GM19463 (cell line): ENCODE measurements around the gene ADCK2.
"Not testable (repeated sequence)": the region's sequence is repeated elsewhere in the genome, so short reads cannot be mapped to it uniquely, and the experiment has no call there.

Experiments used
- ATAC-seq: cut with Tn5 transposase; IDR thresholded peaks from one replicate; pipeline ENCODE4 v1.9.1; 2021; ENCODE audit warnings: mild to moderate bottlenecking, moderate library complexity; ENCODE audit not compliant: unreplicated experiment

Gene ADCK2

GRCh38 chr7:140645166-140645900 lies 27.4 kb upstream of the ADCK2 start:
- ATAC-seq: no peak

- peak; percentile 90 for ATAC-seq
These were observed 25.7 kb upstream of the ADCK2 start for GRCh38 chr7:140646931-140647647.

GRCh38 chr7:140649556-140650205 lies 23.1 kb upstream of the ADCK2 start:
- no peak for ATAC-seq

GRCh38 chr7:140650367-140650766 lies 22.4 kb upstream of the ADCK2 start:
- no peak for ATAC-seq

GRCh38 chr7:140653319-140654108 lies 19.2 kb upstream of the ADCK2 start:
- ATAC-seq: no peak

GRCh38 chr7:140654109-140654387 lies 18.7 kb upstream of the ADCK2 start:
- ATAC-seq: no peak

- no peak for ATAC-seq
These were observed 18.1 kb upstream of the ADCK2 start for GRCh38 chr7:140654661-140655060.

- ATAC-seq: no peak
These were observed 17.0 kb upstream of the ADCK2 start for GRCh38 chr7:140655511-140656408.

- ATAC-seq: peak; percentile 92
These were observed 15.9 kb upstream of the ADCK2 start for GRCh38 chr7:140656548-140657515.

- ATAC-seq: no peak
These were observed 14.9 kb upstream of the ADCK2 start for GRCh38 chr7:140657891-140658290.

- no peak for ATAC-seq
These were observed 12.9 kb upstream of the ADCK2 start for GRCh38 chr7:140659856-140660255.

GRCh38 chr7:140661124-140661523 lies 11.6 kb upstream of the ADCK2 start:
- ATAC-seq: no peak

- not testable (repeated sequence) for ATAC-seq
These were observed 9.8 kb upstream of the ADCK2 start for GRCh38 chr7:140662938-140663337.

- no peak for ATAC-seq
These were observed 5.3 kb upstream of the ADCK2 start for GRCh38 chr7:140667476-140667875.

- ATAC-seq: no peak
These were observed 4.1 kb upstream of the ADCK2 start for GRCh38 chr7:140668641-140669040.

- ATAC-seq: no peak
These were observed 3.4 kb upstream of the ADCK2 start for GRCh38 chr7:140669352-140669751.

GRCh38 chr7:140669862-140670261 lies 2.9 kb upstream of the ADCK2 start:
- not testable (repeated sequence) for ATAC-seq

GRCh38 chr7:140670343-140670935 lies 2.3 kb upstream of the ADCK2 start:
- ATAC-seq: no peak

GRCh38 chr7:140671966-140672365 lies 779 bp upstream of the ADCK2 start:
- no peak for ATAC-seq
